CD14-positive monocyte (primary cell): ENCODE results near the gene VTN. TPM values are rescaled to one million over a fixed set of nuclear protein-coding genes. Genes with fewer than 3 reads are reported as not detected.

Experiments
- DNase-seq, 3 donors: peaks; one replicate each; pipeline ENCODE4 v3.0.0-alpha.2; 2011 to 2022
- H2AFZ ChIP-seq: 2 replicates; pipeline ENCODE4 v1.6.0; 2012; ENCODE audit warnings: mild to moderate bottlenecking, low read depth, low read length, inconsistent platforms; ENCODE audit not compliant: insufficient read depth, poor library complexity, severe bottlenecking
- H3K27ac ChIP-seq, 2 donors: 1 replicate in 1 of 2; 2 replicates in 1 of 2; pipeline ENCODE4 v1.5.1; 2012 to 2013; ENCODE audit warnings: low read length in 2 of 2, control low read depth in 1 of 2, inconsistent platforms in 1 of 2, low read depth in 1 of 2, mild to moderate bottlenecking in 1 of 2
- H3K27me3 ChIP-seq, 2 donors: one replicate each; pipeline versions ENCODE4 v1.6.0 to v1.6.1; 2011 to 2013; ENCODE audit warnings: low read length in 2 of 2; ENCODE audit not compliant: control insufficient read depth in 2 of 2, insufficient read depth in 2 of 2
- H3K36me3 ChIP-seq, 2 donors: replicated peaks in 1 of 2; 1 replicate in 1 of 2; 2 replicates in 1 of 2; pipeline versions ENCODE4 v1.5.1 to v1.6.1; 2012 to 2013; ENCODE audit warnings: low read length in 2 of 2, control low read depth in 1 of 2, inconsistent platforms in 1 of 2, mild to moderate bottlenecking in 1 of 2; ENCODE audit not compliant: insufficient read depth in 2 of 2, control insufficient read depth in 1 of 2
- H3K4me1 ChIP-seq, 2 donors: 1 replicate in 1 of 2; 2 replicates in 1 of 2; pipeline versions ENCODE4 v1.5.1 to v1.6.1; 2012 to 2013; ENCODE audit warnings: low read length in 2 of 2, control low read depth in 1 of 2, inconsistent platforms in 1 of 2, mild to moderate bottlenecking in 1 of 2, moderate library complexity in 1 of 2; ENCODE audit not compliant: insufficient read depth in 2 of 2, control insufficient read depth in 1 of 2
- H3K4me2 ChIP-seq: replicated peaks from 2 replicates; pipeline ENCODE3; 2012; ENCODE audit warnings: low read length, moderate library complexity, mild to moderate bottlenecking; ENCODE audit not compliant: poor library complexity, severe bottlenecking; ENCODE audit errors: extremely low read depth
- H3K4me3 ChIP-seq, 3 experiments: fragments of 200-600 bp in 1 of 3; sonication (generic) in 1 of 3; replicated peaks in 1 of 3; 1 replicate in 2 of 3; 2 replicates in 1 of 3; pipeline ENCODE4 v1.5.1; 2011 to 2013; ENCODE audit warnings: low read length in 3 of 3, mild to moderate bottlenecking in 3 of 3, control low read depth in 2 of 3, low read depth in 2 of 3, inconsistent platforms in 1 of 3, moderate library complexity in 1 of 3
- H3K79me2 ChIP-seq: 2 replicates; pipeline ENCODE4 v1.6.0; 2012; ENCODE audit warnings: mild to moderate bottlenecking, control low read depth, inconsistent platforms, low read length, moderate library complexity; ENCODE audit not compliant: insufficient read depth
- H3K9ac ChIP-seq: 2 replicates; pipeline ENCODE4 v1.6.0; 2017; ENCODE audit warnings: low read length, mild to moderate bottlenecking; ENCODE audit not compliant: insufficient read depth, poor library complexity, severe bottlenecking
- H3K9me3 ChIP-seq, 2 donors: replicated peaks in 1 of 2; 1 replicate in 1 of 2; 2 replicates in 1 of 2; pipeline versions ENCODE4 v1.5.1 to v1.6.1; 2012 to 2013; ENCODE audit warnings: low read length in 2 of 2, control low read depth in 1 of 2; ENCODE audit not compliant: control insufficient read depth in 1 of 2, insufficient read depth in 1 of 2
- H4K20me1 ChIP-seq: 2 replicates; pipeline ENCODE4 v1.6.0; 2012; ENCODE audit warnings: mild to moderate bottlenecking, low read length, control low read depth, moderate library complexity; ENCODE audit not compliant: insufficient read depth
- H3K27ac Mint-ChIP-seq, 7 donors: one replicate each; pipeline ENCODE4 v1.8.0; 2020; ENCODE audit warnings: mild to moderate bottlenecking in 7 of 7, mixed read lengths in 7 of 7, moderate library complexity in 6 of 7, inconsistent platforms in 2 of 7
- H3K27me3 Mint-ChIP-seq, 3 donors: one replicate each; pipeline ENCODE4 v1.8.0; 2021 to 2022; ENCODE audit warnings: low read depth in 3 of 3, mild to moderate bottlenecking in 3 of 3, mixed read lengths in 3 of 3, moderate library complexity in 3 of 3, inconsistent platforms in 1 of 3
- H3K36me3 Mint-ChIP-seq, 2 donors: one replicate each; pipeline ENCODE4 v1.8.0; 2020; ENCODE audit warnings: mixed read lengths in 2 of 2, inconsistent platforms in 1 of 2, mild to moderate bottlenecking in 1 of 2
- H3K4me1 Mint-ChIP-seq: one replicate; pipeline ENCODE4 v1.8.0; 2020; ENCODE audit warnings: mild to moderate bottlenecking, mixed read lengths
- H3K4me3 Mint-ChIP-seq, 2 donors: one replicate each; pipeline ENCODE4 v1.8.0; 2020; ENCODE audit warnings: mild to moderate bottlenecking in 2 of 2, mixed read lengths in 2 of 2, moderate library complexity in 1 of 2
- H3K9me3 Mint-ChIP-seq, 7 donors: one replicate each; pipeline ENCODE4 v1.8.0; 2020 to 2022; ENCODE audit warnings: mixed read lengths in 7 of 7, mild to moderate bottlenecking in 6 of 7, moderate library complexity in 6 of 7, inconsistent platforms in 2 of 7
- WGBS: methylation state at CpG from one replicate; pipeline ENCODE4 v1.1.5; 2013; ENCODE audit warnings: missing lambda C conversion rate; ENCODE audit not compliant: insufficient coverage; 5-methylcytosine and 5-hydroxymethylcytosine counted together
- intact Hi-C, 2 donors: fragments of 100-400 bp; cut with micrococcal nuclease; formaldehyde crosslinking; loops; one replicate each; pipeline versions ENCODE4 v1.15.0 to v1.15.1; 2023
- polyA plus RNA-seq, 3 donors: library from polyadenylated mRNA; depleted of rRNA in 1 of 3; unstranded in 2 of 3; stranded (reverse) in 1 of 3; fragments of 300-500 nt in 2 of 3; fragments of >200 nt in 1 of 3; fragmentation: Illumina TruSeq in 2 of 3; gene quantifications; 1 replicate in 2 of 3; 2 replicates in 1 of 3; pipeline ENCODE4 v1.2.3, GENCODE V29; 2012 to 2021
- TF ChIP-seq, protein P1 (sequence below): fragments of 200-600 bp; IDR thresholded peaks from one replicate; pipeline ENCODE4 v1.8.0; 2022; ENCODE audit warnings: antibody characterized with exemption, mild to moderate bottlenecking

Gene VTN
- polyA plus RNA-seq, 3 donors: not detected

DNA sequence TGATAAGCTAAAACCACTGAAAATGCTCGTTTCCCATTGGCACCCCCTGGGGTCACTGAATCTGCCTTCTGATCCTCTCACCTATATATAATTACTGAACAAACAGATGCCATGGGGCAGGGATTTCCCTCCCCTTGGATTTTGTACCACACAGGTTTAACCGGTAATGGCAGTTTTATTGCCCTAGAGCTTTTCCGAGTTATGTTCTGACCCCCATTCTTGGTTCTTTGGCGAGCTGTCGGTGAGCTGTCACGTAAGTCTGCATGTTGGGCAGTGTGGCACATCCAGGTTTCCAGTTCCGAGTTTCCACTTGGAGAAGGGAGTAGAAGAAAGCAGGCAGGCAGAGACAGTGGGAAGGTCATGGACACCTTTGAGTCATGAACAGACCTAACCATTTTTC, 44.0 kb downstream of the VTN start:
- no peak overlapping the region for H3K9ac ChIP-seq
- H2AFZ ChIP-seq: no peak overlapping the region
- no peaks in the 10 kb centered on the region for H3K9me3 ChIP-seq
- intact Hi-C loops: no loop called here
- peaks cover 17 to 20% of the 10 kb centered on the region in 2 donors for H3K4me1 ChIP-seq
- H3K36me3 ChIP-seq: peaks cover 32 to 53% of the 10 kb centered on the region in 2 donors
- no peak overlapping the region for H3K4me2 ChIP-seq
- TF ChIP-seq, protein P1, sequence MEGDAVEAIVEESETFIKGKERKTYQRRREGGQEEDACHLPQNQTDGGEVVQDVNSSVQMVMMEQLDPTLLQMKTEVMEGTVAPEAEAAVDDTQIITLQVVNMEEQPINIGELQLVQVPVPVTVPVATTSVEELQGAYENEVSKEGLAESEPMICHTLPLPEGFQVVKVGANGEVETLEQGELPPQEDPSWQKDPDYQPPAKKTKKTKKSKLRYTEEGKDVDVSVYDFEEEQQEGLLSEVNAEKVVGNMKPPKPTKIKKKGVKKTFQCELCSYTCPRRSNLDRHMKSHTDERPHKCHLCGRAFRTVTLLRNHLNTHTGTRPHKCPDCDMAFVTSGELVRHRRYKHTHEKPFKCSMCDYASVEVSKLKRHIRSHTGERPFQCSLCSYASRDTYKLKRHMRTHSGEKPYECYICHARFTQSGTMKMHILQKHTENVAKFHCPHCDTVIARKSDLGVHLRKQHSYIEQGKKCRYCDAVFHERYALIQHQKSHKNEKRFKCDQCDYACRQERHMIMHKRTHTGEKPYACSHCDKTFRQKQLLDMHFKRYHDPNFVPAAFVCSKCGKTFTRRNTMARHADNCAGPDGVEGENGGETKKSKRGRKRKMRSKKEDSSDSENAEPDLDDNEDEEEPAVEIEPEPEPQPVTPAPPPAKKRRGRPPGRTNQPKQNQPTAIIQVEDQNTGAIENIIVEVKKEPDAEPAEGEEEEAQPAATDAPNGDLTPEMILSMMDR: no peak
- 100% methylated on average over 6 of the region's 7 CpGs for WGBS
- H3K4me3 ChIP-seq: no peak overlapping the region
- no peaks in the 10 kb centered on the region for H4K20me1 ChIP-seq
- H3K36me3 Mint-ChIP-seq: peaks cover 39 to 53% of the 10 kb centered on the region in 2 donors
- no peak for DNase-seq
- H3K4me1 Mint-ChIP-seq: peaks cover 18% of the 10 kb centered on the region
- H3K27ac ChIP-seq: peak overlapping the region in 1 of 2 donors; percentile 8
- peaks cover 20% of the 10 kb centered on the region for H3K79me2 ChIP-seq
- H3K9me3 Mint-ChIP-seq: no peaks in the 10 kb centered on the region
- no peaks in the 10 kb centered on the region for H3K27me3 ChIP-seq
- no peaks in the 10 kb centered on the region for H3K27me3 Mint-ChIP-seq
- H3K4me3 Mint-ChIP-seq: no peak overlapping the region
- no peak overlapping the region for H3K27ac Mint-ChIP-seq

DNA sequence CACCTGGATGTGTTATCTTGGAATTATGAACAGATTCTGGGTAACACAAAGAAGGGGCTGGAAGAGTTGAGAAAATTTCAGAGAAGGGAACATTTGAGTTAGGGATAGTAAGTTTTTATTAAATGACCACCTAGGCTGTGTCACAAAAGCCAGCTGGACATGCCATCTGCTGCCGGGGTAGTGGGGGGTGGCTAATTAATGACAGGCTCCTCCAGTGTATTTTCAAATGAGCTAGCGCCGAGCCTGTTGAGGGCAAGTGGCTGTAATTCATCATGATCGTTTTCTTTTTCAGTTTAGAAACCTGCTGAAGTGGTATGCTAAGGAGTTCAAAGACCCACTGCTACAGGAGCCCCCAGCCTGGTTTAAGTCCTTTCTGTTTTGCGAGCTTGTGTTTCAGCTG, 44.9 kb downstream of the VTN start:
- peaks cover 17 to 20% of the 10 kb centered on the region in 2 donors for H3K4me1 ChIP-seq
- TF ChIP-seq, protein P1: no peak
- peak overlapping the region in 1 of 7 donors; percentile 18 for H3K27ac Mint-ChIP-seq
- H3K27me3 ChIP-seq: no peaks in the 10 kb centered on the region
- H3K36me3 ChIP-seq: peaks cover 24 to 44% of the 10 kb centered on the region in 2 donors
- no peak overlapping the region for H3K27ac ChIP-seq
- no peaks in the 10 kb centered on the region for H3K27me3 Mint-ChIP-seq
- 100% methylated on average over 2 of the region's 5 CpGs for WGBS
- no peaks in the 10 kb centered on the region for H3K9me3 Mint-ChIP-seq
- intact Hi-C loops: no loop called here
- H3K4me1 Mint-ChIP-seq: peaks cover 19% of the 10 kb centered on the region
- H3K36me3 Mint-ChIP-seq: peaks cover 30 to 44% of the 10 kb centered on the region in 2 donors
- no peaks in the 10 kb centered on the region for H3K9me3 ChIP-seq
- peaks cover 21% of the 10 kb centered on the region for H3K79me2 ChIP-seq
- no peak overlapping the region for H3K4me2 ChIP-seq
- H4K20me1 ChIP-seq: no peaks in the 10 kb centered on the region
- H2AFZ ChIP-seq: no peak overlapping the region
- no peak overlapping the region for H3K4me3 ChIP-seq
- no peak for DNase-seq
- H3K9ac ChIP-seq: no peak overlapping the region
- no peak overlapping the region for H3K4me3 Mint-ChIP-seq
